Testis (tissue), 2 donors: ENCODE data around the gene PI4KA.

ENCODE experiments used
- CTCF ChIP-seq, 3 experiments: fragments of 450-650 bp in 2 of 3; fragments of 200-600 bp in 1 of 3; sonication (generic) in 1 of 3; IDR thresholded peaks; one replicate each; pipeline ENCODE4 v1.5.1; 2016 to 2019; ENCODE audit warnings: antibody characterized with exemption in 3 of 3, mild to moderate bottlenecking in 2 of 3, moderate library complexity in 1 of 3
- POLR2A ChIP-seq: fragments of 450-650 bp; IDR thresholded peaks from one replicate; pipeline ENCODE4 v1.6.1; 2017; ENCODE audit warnings: antibody characterized with exemption, mild to moderate bottlenecking, moderate library complexity

GRCh38 chr22:20666560-20666959, 192.1 kb downstream of the PI4KA start:
- TF ChIP-seq POLR2A (no peak), CTCF (IDR thresholded peaks at IDR 0.05) (no peak)
